GM12878 (cell line): ENCODE measurements around the gene KIF12. TPM values are rescaled to one million over a fixed set of nuclear protein-coding genes. Genes with fewer than 3 reads are reported as not detected.

ENCODE experiments used
- ATAC-seq: fragments of 200-7000 bp; cut with Tn5 transposase; 3 replicates; pipeline ENCODE4 v1.9.1; 2020; ENCODE audit warnings: mild to moderate bottlenecking, moderate library complexity
- BruUV-seq: library from RNA; stranded (reverse); fragments of 400-500 nt; replicated peaks from 2 replicates; lab custom pipeline; 2021; lab: Mats Ljungman, UMichigan
- CTCF ChIA-PET: fragments of 300-600 bp; sonication (Branson Sonifier 250); formaldehyde crosslinking; extraction: SDS; loops from one replicate; lab custom pipeline; 2021; ENCODE audit warnings: inconsistent platforms; lab: Yijun Ruan, JAX
- POLR2A ChIA-PET: fragments of 350-600 bp; formaldehyde crosslinking; extraction: SDS; loops from one replicate; lab custom pipeline; 2021; ENCODE audit warnings: inconsistent platforms; lab: Charles Lee
- RAD21 ChIA-PET: fragments of 300-600 bp; sonication (Branson Sonifier 250); formaldehyde crosslinking; loops from one replicate; lab custom pipeline; 2023; ENCODE audit warnings: antibody characterized with exemption; ENCODE audit not compliant: unreplicated experiment; lab: Charles Lee
- SMC1A ChIA-PET: fragments of 300-600 bp; sonication (Branson Sonifier 250); formaldehyde crosslinking; loops from one replicate; lab custom pipeline; 2023; ENCODE audit not compliant: unreplicated experiment, uncharacterized antibody; lab: Charles Lee
- DNase-seq: peaks from one replicate; pipeline ENCODE4 v3.0.0-alpha.2; 2011; ENCODE audit warnings: low read depth, low spot score
- FAIRE-seq: peaks from 3 replicates; lab custom pipeline; 2011; peaks lifted over from hg19 to GRCh38; lab: Jason Lieb, UNC
- H2AFZ ChIP-seq: 2 replicates; pipeline ENCODE4 v1.6.0; 2011; ENCODE audit warnings: low read depth, low read length, control low read depth; ENCODE audit not compliant: control insufficient read depth
- H3K27ac ChIP-seq: 2 replicates; pipeline ENCODE4 v1.5.1; 2011; ENCODE audit warnings: control low read depth; ENCODE audit not compliant: control insufficient read depth, insufficient read depth
- H3K27me3 ChIP-seq, 2 experiments: replicated peaks in 1 of 2; 2 replicates each; pipeline versions ENCODE4 v1.6.0 to v1.6.1; 2011; ENCODE audit warnings: low read length in 1 of 2; ENCODE audit not compliant: control insufficient read depth in 2 of 2, insufficient read depth in 2 of 2
- H3K36me3 ChIP-seq, 2 experiments: 2 replicates each; pipeline ENCODE4 v1.5.1; 2011; ENCODE audit warnings: low read length in 1 of 2; ENCODE audit not compliant: control insufficient read depth in 2 of 2, insufficient read depth in 2 of 2
- H3K4me1 ChIP-seq: 2 replicates; pipeline ENCODE4 v1.6.1; 2011; ENCODE audit warnings: mild to moderate bottlenecking, low read length, moderate library complexity, mixed read lengths; ENCODE audit not compliant: control insufficient read depth, insufficient read depth
- H3K4me2 ChIP-seq: 2 replicates; pipeline ENCODE4 v1.6.0; 2011; ENCODE audit warnings: control low read depth; ENCODE audit not compliant: control insufficient read depth, insufficient read depth
- H3K4me3 ChIP-seq: fragments of 200-600 bp; sonication (generic); 2 replicates; pipeline ENCODE4 v1.5.1; 2016
- H3K79me2 ChIP-seq: 2 replicates; pipeline ENCODE4 v1.6.0; 2011; ENCODE audit warnings: low read length; ENCODE audit not compliant: control insufficient read depth, insufficient read depth
- H3K9ac ChIP-seq: 2 replicates; pipeline ENCODE4 v1.8.0; 2011; ENCODE audit warnings: low read length, control low read depth, mixed read lengths; ENCODE audit not compliant: control insufficient read depth, insufficient read depth
- H3K9me3 ChIP-seq: replicated peaks from 3 replicates; pipeline ENCODE4 v1.5.1; 2011; ENCODE audit warnings: mild to moderate bottlenecking, low read length; ENCODE audit not compliant: control insufficient read depth, insufficient read depth
- H4K20me1 ChIP-seq: 2 replicates; pipeline ENCODE4 v1.6.0; 2011; ENCODE audit not compliant: control insufficient read depth, insufficient read depth
- BHLHE40 ChIP-seq, 2 experiments: fragments of 450-650 bp in 1 of 2; IDR thresholded peaks; 2 replicates each; pipeline ENCODE4 v1.6.1; 2011 to 2017; ENCODE audit warnings: low read depth in 2 of 2, borderline replicate concordance in 1 of 2, improper control_type of control experiment in 1 of 2, low read length in 1 of 2, mild to moderate bottlenecking in 1 of 2
- CBX5 ChIP-seq: sonication (generic); IDR thresholded peaks from 2 replicates; pipeline ENCODE4 v1.6.1; 2016; ENCODE audit warnings: low read depth, moderate library complexity, mild to moderate bottlenecking, inconsistent platforms
- CEBPB ChIP-seq, 2 experiments: fragments of 150-350 bp in 1 of 2; IDR thresholded peaks; 2 replicates each; pipeline ENCODE4 v1.6.1; 2012 to 2014; ENCODE audit warnings: low read depth in 2 of 2, low read length in 2 of 2, borderline replicate concordance in 1 of 2, inconsistent platforms in 1 of 2
- EGR1 ChIP-seq, 2 experiments: IDR thresholded peaks; 1 replicate in 1 of 2; 2 replicates in 1 of 2; pipeline ENCODE4 v1.6.1; 2011 to 2012; ENCODE audit warnings: low read depth in 2 of 2, low read length in 2 of 2, borderline replicate concordance in 1 of 2, mild to moderate bottlenecking in 1 of 2, moderate library complexity in 1 of 2
- MTA2 ChIP-seq: fragments of 450-650 bp; IDR thresholded peaks from 2 replicates; pipeline ENCODE4 v1.6.1; 2016; ENCODE audit warnings: low read depth, mild to moderate bottlenecking, moderate library complexity
- NFYB ChIP-seq: IDR thresholded peaks from 2 replicates; pipeline ENCODE4 v1.6.1; 2011; ENCODE audit warnings: low read depth, mild to moderate bottlenecking, low read length, improper control_type of control experiment, moderate library complexity; ENCODE audit not compliant: insufficient read depth
- NR2C1 ChIP-seq: fragments of 450-650 bp; IDR thresholded peaks from 2 replicates; pipeline ENCODE4 v1.6.1; 2017; ENCODE audit warnings: antibody characterized with exemption, mild to moderate bottlenecking, moderate library complexity
- NR2C2 ChIP-seq: IDR thresholded peaks from 2 replicates; pipeline ENCODE4 v1.6.1; 2011; ENCODE audit warnings: borderline replicate concordance, low read depth; ENCODE audit not compliant: control insufficient read depth, insufficient read length
- NRF1 ChIP-seq: conservative IDR thresholded peaks from 2 replicates; pipeline ENCODE4 v1.6.1; 2011; ENCODE audit warnings: mild to moderate bottlenecking, low read depth, low read length, improper control_type of control experiment
- SMAD5 ChIP-seq: IDR thresholded peaks from 2 replicates; pipeline ENCODE4 v1.6.1; 2016; ENCODE audit warnings: antibody characterized with exemption, low read depth
- SPI1 ChIP-seq: IDR thresholded peaks from 2 replicates; pipeline ENCODE4 v1.6.1; 2011; ENCODE audit warnings: low read depth, mild to moderate bottlenecking, low read length, moderate library complexity, borderline replicate concordance; ENCODE audit not compliant: insufficient read depth
- ZBED1 ChIP-seq: IDR thresholded peaks from 2 replicates; pipeline ENCODE4 v1.6.1; 2016; ENCODE audit warnings: borderline replicate concordance
- ZNF217 ChIP-seq: fragments of 450-650 bp; IDR thresholded peaks from 2 replicates; pipeline ENCODE4 v1.6.1; 2017; ENCODE audit warnings: antibody characterized with exemption, mild to moderate bottlenecking
- ZNF687 ChIP-seq: fragments of 450-650 bp; IDR thresholded peaks from 2 replicates; pipeline ENCODE4 v1.6.1; 2017; ENCODE audit warnings: mild to moderate bottlenecking, moderate library complexity
- WGBS: methylation state at CpG from one replicate; pipeline ENCODE4 v1.1.6; 2016; ENCODE audit warnings: low lambda C conversion rate; ENCODE audit not compliant: insufficient replicate concordance, insufficient coverage; ENCODE audit errors: missing lambda C conversion rate; 5-methylcytosine and 5-hydroxymethylcytosine counted together
- in situ Hi-C: fragments of 300-500 bp; cut with MboI; formaldehyde crosslinking; loops from 9 replicates; pipeline ENCODE4 v1.14.3; 2018; ENCODE audit warnings: mixed read lengths
- intact Hi-C: fragments of 100-400 bp; cut with micrococcal nuclease; formaldehyde crosslinking; loops from one replicate; pipeline ENCODE4 v1.14.2; 2022; ENCODE audit not compliant: unreplicated experiment
- polyA plus RNA-seq, 11 experiments: library from polyadenylated mRNA; depleted of rRNA in 4 of 11; unstranded in 6 of 11; stranded (reverse) in 5 of 11; fragments of >200 nt; fragmentation: Nextera tagmentation in 4 of 11; fragmentation: Illumina TruSeq in 1 of 11; extraction: Ambion mirVana in 4 of 11; extraction: Trizol in 1 of 11; gene quantifications; 1 replicate in 1 of 11; 2 replicates in 10 of 11; pipeline versions ENCODE4 v1.2.1 to v1.2.3, GENCODE V29; 2011 to 2016; ENCODE audit warnings: inconsistent platforms in 2 of 11, missing spikeins in 2 of 11, low read depth in 1 of 11
- total RNA-seq, 4 experiments: library from RNA; depleted of rRNA in 3 of 4; stranded (reverse); fragments of >200 nt in 3 of 4; fragmentation: Illumina TruSeq in 1 of 4; extraction: Trizol in 1 of 4; gene quantifications; 2 replicates each; pipeline versions ENCODE4 v1.2.1 to v1.2.3, GENCODE V29; 2013 to 2021

KIF12 gene
- total and polyA plus RNA-seq, 10 of the 15 experiments (the other 5 are each of a cell fraction or from before 2014, with no cell fraction given), result not detected

GRCh38 chr9:114110180-114110579 is 11.1 kb upstream of the KIF12 start:
- Histone ChIP-seq H3K9me3 (no peaks in the 10 kb centered on the region), H3K4me3 (no peak overlapping the region), H3K4me2 (no peak overlapping the region), H3K27me3 (peaks cover 0 to 4% of the 10 kb centered on the region in 2 experiments; a peak in 2 of 4 replicates), H3K9ac (no peak overlapping the region), H3K4me1 (no peaks in the 10 kb centered on the region; the same call in 1 of the 2 replicates), H3K79me2 (no peaks in the 10 kb centered on the region), H3K36me3 (no peaks in the 10 kb centered on the region), H4K20me1 (no peaks in the 10 kb centered on the region), H3K27ac (no peak overlapping the region), H2AFZ (no peak overlapping the region)
- intact Hi-C loops, result no loop called here
- ChIA-PET SMC1A (no interaction called here), RAD21 (no interaction called here), CTCF (interaction anchor here (1.1 to 4.9 kb wide), 2 partner anchors 12 to 181 kb away, joined by 3 to 33 read pairs; no protein-coding TSS in a partner anchor), POLR2A (no interaction called here)
- in situ Hi-C loops, result no loop called here
- ATAC-seq (no peak), DNase-seq (no peak), FAIRE-seq (no peak)
- WGBS, result 48% methylated on average over 2 of the region's 2 CpGs
- no TSS peak for BruUV-seq
- no peak for TF ChIP-seq NFYB

- H2AFZ ChIP-seq, result no peak overlapping the region
- no peaks in the 10 kb centered on the region for H3K36me3 ChIP-seq
- DNase-seq, result no peak
- FAIRE-seq, result no peak
- no peaks in the 10 kb centered on the region for H4K20me1 ChIP-seq
- ChIA-PET CTCF (interaction anchor here (0.6 to 4.9 kb wide), 7 partner anchors 13 to 980 kb away, joined by 3 to 33 read pairs (median 4); partner anchors contain the start of gene COL27A1), RAD21 (interaction anchor here (0.7 to 1.9 kb wide), 2 partner anchors 182 to 816 kb away, joined by 3 to 7 read pairs; no protein-coding TSS in a partner anchor), SMC1A (interaction anchor here (1.2 kb wide), 1 partner anchor 10 kb away, joined by 3 read pairs; the partner anchor contains the start of gene KIF12), POLR2A (no interaction called here)
- no peaks in the 10 kb centered on the region for H3K9me3 ChIP-seq
- BruUV-seq, result no TSS peak
- H3K27ac ChIP-seq, result no peak overlapping the region
- no peak overlapping the region for H3K4me2 ChIP-seq
- in situ Hi-C loops (no loop called here), intact Hi-C loops (no loop called here)
- H3K79me2 ChIP-seq, result no peaks in the 10 kb centered on the region
- no peak overlapping the region for H3K4me3 ChIP-seq
- WGBS, result 11% methylated on average over 6 of the region's 6 CpGs
- H3K27me3 ChIP-seq, result no peaks in the 10 kb centered on the region; a peak in 1 of 4 replicates
- H3K9ac ChIP-seq, result no peak overlapping the region
- H3K4me1 ChIP-seq, result no peaks in the 10 kb centered on the region; the same call in 1 of the 2 replicates
- no peak for ATAC-seq
- no peak for TF ChIP-seq ZNF217
- no peak for TF ChIP-seq EGR1 (IDR thresholded peaks at IDR 0.05; ENCODE audit: borderline replicate concordance in 1 of 2, low read depth in 2 of 2, low read length in 2 of 2)
- no peak for TF ChIP-seq NR2C2
- no peak for TF ChIP-seq CBX5
- no peak for TF ChIP-seq ZBED1
- no peak for TF ChIP-seq MTA2
- no peak for TF ChIP-seq NR2C1
- TF ChIP-seq CEBPB (IDR thresholded peaks at IDR 0.05; ENCODE audit: borderline replicate concordance in 1 of 2, low read depth in 2 of 2, low read length in 2 of 2), result no peak
- TF ChIP-seq ZNF687, result no peak
- no peak for TF ChIP-seq BHLHE40 (IDR thresholded peaks at IDR 0.05; ENCODE audit: borderline replicate concordance in 1 of 2, low read depth in 2 of 2, low read length in 1 of 2)
- TF ChIP-seq SPI1, result no peak
- no peak for TF ChIP-seq NRF1
- no peak for TF ChIP-seq SMAD5
Measured at GRCh38 chr9:114109124-114109523, 10.0 kb upstream of the KIF12 start.
